T-helper 2 cell treated with Interferon-gamma antibody and Interleukin-4, amounts not matched to agents 5 μg/mL and 100 μg/mL, for 36 hours (primary cell): Measurements from ENCODE around the gene RAB40AL.
"Not testable (repeated sequence)": the region's sequence is repeated elsewhere in the genome, so short reads cannot be mapped to it uniquely, and the experiment has no call there.

Experiments
- DNase-seq: peaks from one replicate; pipeline ENCODE4 v3.0.0; 2021; ENCODE audit warnings: low spot score
- H3K27ac Mint-ChIP-seq: one replicate; pipeline ENCODE4 v1.8.0; 2021; ENCODE audit warnings: mild to moderate bottlenecking, mixed read lengths
- H3K27me3 Mint-ChIP-seq: one replicate; pipeline ENCODE4 v1.8.0; 2021; ENCODE audit warnings: low read depth, mixed read lengths
- H3K36me3 Mint-ChIP-seq: one replicate; pipeline ENCODE4 v1.8.0; 2021; ENCODE audit warnings: low read depth, mixed read lengths
- H3K4me1 Mint-ChIP-seq: one replicate; pipeline ENCODE4 v1.8.0; 2021; ENCODE audit warnings: low read depth, mixed read lengths
- H3K4me3 Mint-ChIP-seq: one replicate; pipeline ENCODE4 v1.8.0; 2022; ENCODE audit warnings: mild to moderate bottlenecking, moderate library complexity, mixed read lengths
- H3K9me3 Mint-ChIP-seq: one replicate; pipeline ENCODE4 v1.8.0; 2021; ENCODE audit warnings: mixed read lengths

RAB40AL gene

GRCh38 chrX:102936972-102937371 lies at the start of gene RAB40AL:
RAB40AL (plus strand) TSS chrX:102937272; CDS start chrX:102937319, 47 bp downstream.
- not testable (repeated sequence) for H3K27ac Mint-ChIP-seq, H3K9me3 Mint-ChIP-seq, H3K4me3 Mint-ChIP-seq

GRCh38 chrX:102887687-102888086 lies 49.4 kb upstream of the RAB40AL start:
- Mint-ChIP-seq H3K27me3 (no peaks in the 10 kb centered on the region), H3K4me1 (no peaks in the 10 kb centered on the region), H3K36me3 (no peaks in the 10 kb centered on the region), H3K4me3 (no peak overlapping the region), H3K9me3 (no peaks in the 10 kb centered on the region), H3K27ac (no peak overlapping the region)
- DNase-seq = no peak

More at GRCh38 chrX:102936972-102937371, at the start of gene RAB40AL:
- not testable (repeated sequence) for H3K4me1 Mint-ChIP-seq, H3K27me3 Mint-ChIP-seq, H3K36me3 Mint-ChIP-seq, DNase-seq

GRCh38 chrX:102892103-102892502 lies 45.0 kb upstream of the RAB40AL start:
- no peaks in the 10 kb centered on the region for H3K9me3 Mint-ChIP-seq
- DNase-seq = no peak
- H3K27ac Mint-ChIP-seq = no peak overlapping the region
- no peak overlapping the region for H3K4me3 Mint-ChIP-seq
- H3K4me1 Mint-ChIP-seq = no peaks in the 10 kb centered on the region
- H3K36me3 Mint-ChIP-seq = no peaks in the 10 kb centered on the region
- no peaks in the 10 kb centered on the region for H3K27me3 Mint-ChIP-seq

- no peaks in the 10 kb centered on the region for H3K36me3 Mint-ChIP-seq
- H3K27ac Mint-ChIP-seq = no peak overlapping the region
- peaks cover 4% of the 10 kb centered on the region for H3K4me1 Mint-ChIP-seq
- DNase-seq = peak; percentile 39
- H3K4me3 Mint-ChIP-seq = no peak overlapping the region
- H3K9me3 Mint-ChIP-seq = no peaks in the 10 kb centered on the region
- H3K27me3 Mint-ChIP-seq = no peaks in the 10 kb centered on the region
These were observed 36.8 kb upstream of the RAB40AL start for GRCh38 chrX:102899940-102900916.

GRCh38 chrX:102902355-102902754 lies 34.7 kb upstream of the RAB40AL start:
- no peaks in the 10 kb centered on the region for H3K27me3 Mint-ChIP-seq
- DNase-seq = no peak
- H3K36me3 Mint-ChIP-seq = no peaks in the 10 kb centered on the region
- H3K4me3 Mint-ChIP-seq = no peak overlapping the region
- peaks cover 4% of the 10 kb centered on the region for H3K4me1 Mint-ChIP-seq
- H3K9me3 Mint-ChIP-seq = no peaks in the 10 kb centered on the region
- no peak overlapping the region for H3K27ac Mint-ChIP-seq

- no peaks in the 10 kb centered on the region for H3K4me1 Mint-ChIP-seq
- H3K9me3 Mint-ChIP-seq = no peaks in the 10 kb centered on the region
- H3K27ac Mint-ChIP-seq = no peak overlapping the region
- H3K27me3 Mint-ChIP-seq = no peaks in the 10 kb centered on the region
- H3K36me3 Mint-ChIP-seq = no peaks in the 10 kb centered on the region
- no peak for DNase-seq
- no peak overlapping the region for H3K4me3 Mint-ChIP-seq
These were observed 5.9 kb upstream of the RAB40AL start for GRCh38 chrX:102930990-102931756.

GRCh38 chrX:102934624-102935023 lies 2.4 kb upstream of the RAB40AL start:
- Mint-ChIP-seq H3K4me3 (no peak overlapping the region), H3K9me3 (no peaks in the 10 kb centered on the region), H3K27ac (no peak overlapping the region), H3K4me1 (no peaks in the 10 kb centered on the region), H3K36me3 (no peaks in the 10 kb centered on the region), H3K27me3 (no peaks in the 10 kb centered on the region)
- DNase-seq = no peak

- no peaks in the 10 kb centered on the region for H3K9me3 Mint-ChIP-seq
- H3K4me1 Mint-ChIP-seq = peaks cover 5% of the 10 kb centered on the region
- DNase-seq = peak; percentile 6
- no peaks in the 10 kb centered on the region for H3K36me3 Mint-ChIP-seq
- peak overlapping the region; percentile 42 for H3K4me3 Mint-ChIP-seq
- H3K27me3 Mint-ChIP-seq = no peaks in the 10 kb centered on the region
- H3K27ac Mint-ChIP-seq = no peak overlapping the region
These were observed 14.1 kb downstream of the RAB40AL start for GRCh38 chrX:102950908-102951866.

GRCh38 chrX:102957751-102958150 lies 20.7 kb downstream of the RAB40AL start:
- Mint-ChIP-seq H3K36me3 (no peaks in the 10 kb centered on the region), H3K4me1 (no peaks in the 10 kb centered on the region), H3K4me3 (no peak overlapping the region), H3K27ac (no peak overlapping the region), H3K9me3 (no peaks in the 10 kb centered on the region), H3K27me3 (no peaks in the 10 kb centered on the region)
- no peak for DNase-seq

GRCh38 chrX:102958794-102959193 lies 21.7 kb downstream of the RAB40AL start:
- no peaks in the 10 kb centered on the region for H3K36me3 Mint-ChIP-seq
- no peaks in the 10 kb centered on the region for H3K4me1 Mint-ChIP-seq
- no peaks in the 10 kb centered on the region for H3K27me3 Mint-ChIP-seq
- no peaks in the 10 kb centered on the region for H3K9me3 Mint-ChIP-seq
- H3K27ac Mint-ChIP-seq = no peak overlapping the region
- DNase-seq = no peak
- no peak overlapping the region for H3K4me3 Mint-ChIP-seq

GRCh38 chrX:102959471-102959870 lies 22.4 kb downstream of the RAB40AL start:
- no peak overlapping the region for H3K4me3 Mint-ChIP-seq
- H3K27me3 Mint-ChIP-seq = no peaks in the 10 kb centered on the region
- no peaks in the 10 kb centered on the region for H3K9me3 Mint-ChIP-seq
- H3K27ac Mint-ChIP-seq = no peak overlapping the region
- H3K4me1 Mint-ChIP-seq = no peaks in the 10 kb centered on the region
- no peaks in the 10 kb centered on the region for H3K36me3 Mint-ChIP-seq
- no peak for DNase-seq

- H3K36me3 Mint-ChIP-seq = no peaks in the 10 kb centered on the region
- H3K27me3 Mint-ChIP-seq = no peaks in the 10 kb centered on the region
These were observed 26.9 kb downstream of the RAB40AL start for GRCh38 chrX:102963955-102964354.

GRCh38 chrX:102964940-102965339 lies 27.9 kb downstream of the RAB40AL start:
- no peak overlapping the region for H3K4me3 Mint-ChIP-seq
- H3K27me3 Mint-ChIP-seq = no peaks in the 10 kb centered on the region
- H3K4me1 Mint-ChIP-seq = no peaks in the 10 kb centered on the region
- DNase-seq = no peak
- no peaks in the 10 kb centered on the region for H3K36me3 Mint-ChIP-seq
- H3K27ac Mint-ChIP-seq = no peak overlapping the region
- peaks cover 5% of the 10 kb centered on the region for H3K9me3 Mint-ChIP-seq

More at GRCh38 chrX:102963955-102964354, 26.9 kb downstream of the RAB40AL start:
- H3K4me1 Mint-ChIP-seq = no peaks in the 10 kb centered on the region
- no peak overlapping the region for H3K4me3 Mint-ChIP-seq
- no peak overlapping the region for H3K27ac Mint-ChIP-seq
- DNase-seq = no peak
- peaks cover 4% of the 10 kb centered on the region for H3K9me3 Mint-ChIP-seq
